Lower leg skin (tissue), 3 donors: ENCODE measurements around the gene KCNQ2.

Source experiments
- POLR2A ChIP-seq, 2 donors: fragments of 450-650 bp; IDR thresholded peaks; one replicate each; pipeline ENCODE4 v1.6.1; 2016 to 2017; ENCODE audit warnings: antibody characterized with exemption in 2 of 2, mild to moderate bottlenecking in 1 of 2, moderate library complexity in 1 of 2
- TF ChIP-seq, protein P1 (sequence below), 3 donors: fragments of 450-650 bp; IDR thresholded peaks; one replicate each; pipeline ENCODE4 v1.5.1; 2016; ENCODE audit warnings: antibody characterized with exemption in 3 of 3, mild to moderate bottlenecking in 3 of 3, moderate library complexity in 2 of 3

DNA sequence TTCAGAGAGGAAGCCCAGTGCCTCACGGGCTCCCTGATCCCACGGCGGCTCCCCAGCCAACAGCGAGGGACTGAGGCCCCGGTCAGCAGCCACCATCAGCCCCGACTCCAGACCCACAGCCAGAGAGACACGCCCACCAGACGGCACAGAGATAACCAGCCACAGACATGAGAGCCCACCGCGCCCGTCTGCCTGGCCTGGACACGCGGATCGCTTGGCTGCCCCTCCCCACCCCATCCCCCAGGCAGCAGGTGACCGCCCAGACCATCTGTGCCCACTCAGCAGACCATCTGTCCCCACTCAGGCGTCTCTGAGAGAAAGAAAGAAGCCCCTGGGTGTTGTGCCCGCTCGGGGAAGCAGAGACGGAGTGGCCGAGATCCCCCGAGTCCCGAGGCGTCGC is 55.8 kb downstream of the KCNQ2 start:
- TF ChIP-seq, protein P1, sequence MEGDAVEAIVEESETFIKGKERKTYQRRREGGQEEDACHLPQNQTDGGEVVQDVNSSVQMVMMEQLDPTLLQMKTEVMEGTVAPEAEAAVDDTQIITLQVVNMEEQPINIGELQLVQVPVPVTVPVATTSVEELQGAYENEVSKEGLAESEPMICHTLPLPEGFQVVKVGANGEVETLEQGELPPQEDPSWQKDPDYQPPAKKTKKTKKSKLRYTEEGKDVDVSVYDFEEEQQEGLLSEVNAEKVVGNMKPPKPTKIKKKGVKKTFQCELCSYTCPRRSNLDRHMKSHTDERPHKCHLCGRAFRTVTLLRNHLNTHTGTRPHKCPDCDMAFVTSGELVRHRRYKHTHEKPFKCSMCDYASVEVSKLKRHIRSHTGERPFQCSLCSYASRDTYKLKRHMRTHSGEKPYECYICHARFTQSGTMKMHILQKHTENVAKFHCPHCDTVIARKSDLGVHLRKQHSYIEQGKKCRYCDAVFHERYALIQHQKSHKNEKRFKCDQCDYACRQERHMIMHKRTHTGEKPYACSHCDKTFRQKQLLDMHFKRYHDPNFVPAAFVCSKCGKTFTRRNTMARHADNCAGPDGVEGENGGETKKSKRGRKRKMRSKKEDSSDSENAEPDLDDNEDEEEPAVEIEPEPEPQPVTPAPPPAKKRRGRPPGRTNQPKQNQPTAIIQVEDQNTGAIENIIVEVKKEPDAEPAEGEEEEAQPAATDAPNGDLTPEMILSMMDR (IDR thresholded peaks at IDR 0.05), result no peak
- no peak for TF ChIP-seq POLR2A (IDR thresholded peaks at IDR 0.05)
